Fibroblast of mammary gland (primary cell): Measurements from ENCODE around the gene ABCC3.
A peak's percentile ranks its signal among the peaks of the same experiment; 100 is the strongest.
"Not testable (repeated sequence)": the region's sequence is repeated elsewhere in the genome, so short reads cannot be mapped to it uniquely, and the experiment has no call there.

Source experiments
- DNase-seq: peaks from one replicate; pipeline ENCODE4 v3.0.0-alpha.2; 2010; ENCODE audit warnings: low read depth
- H3K4me3 ChIP-seq: 2 replicates; pipeline ENCODE4 v1.5.1; 2011; ENCODE audit warnings: low read depth, mild to moderate bottlenecking, low read length, moderate library complexity; ENCODE audit not compliant: control insufficient read depth
- CTCF ChIP-seq: conservative IDR thresholded peaks from 2 replicates; pipeline ENCODE4 v1.5.1; 2011; ENCODE audit warnings: low read depth, low read length, inconsistent platforms; ENCODE audit not compliant: control insufficient read depth, insufficient read depth

ABCC3 gene

GRCh38 chr17:50708050-50709000 is 73.6 kb downstream of the ABCC3 start:
- no peak for TF ChIP-seq CTCF
- H3K4me3 ChIP-seq, result peak overlapping the region; percentile 60
- DNase-seq, result no peak

DNA sequence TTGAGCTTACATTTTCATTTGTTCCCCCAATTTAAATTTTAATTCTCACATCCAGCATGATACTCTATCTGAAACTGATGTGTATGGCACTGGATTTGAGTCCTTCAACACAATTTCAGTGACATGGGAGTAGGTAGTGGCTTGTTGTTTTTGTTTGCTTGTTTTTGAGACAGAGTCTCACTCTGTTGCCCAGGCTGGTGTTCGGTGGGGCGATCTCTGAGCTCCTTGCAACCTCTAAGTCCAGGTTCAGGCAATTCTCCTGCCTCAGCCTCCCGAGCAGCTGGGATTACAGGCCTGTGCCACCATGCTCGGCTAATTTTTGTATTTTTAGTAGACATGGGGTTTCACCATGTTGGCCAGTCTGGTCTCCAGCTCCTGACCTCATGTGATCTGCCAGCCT is 74.4 kb downstream of the ABCC3 start:
- not testable (repeated sequence) for DNase-seq
- H3K4me3 ChIP-seq, result peak overlapping the region; percentile 60

DNA sequence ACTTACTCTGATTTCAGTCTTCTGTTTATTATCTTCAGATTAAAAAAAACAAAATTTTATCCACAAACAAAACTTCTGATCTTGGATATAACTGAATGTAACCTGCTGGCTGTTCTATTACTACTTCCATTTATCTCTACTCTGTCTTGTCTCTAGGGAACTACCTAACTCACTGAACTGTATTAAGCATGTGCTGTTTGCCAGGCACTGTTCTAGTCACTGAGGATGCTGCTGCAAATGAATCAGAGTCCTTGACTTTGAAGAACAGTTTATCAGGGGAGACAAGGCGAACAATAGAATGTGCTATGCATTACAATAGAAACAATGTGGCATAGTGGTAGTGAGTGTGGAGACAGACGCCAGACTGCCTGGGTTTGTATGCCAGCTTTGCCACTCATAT is 75.3 kb downstream of the ABCC3 start:
- TF ChIP-seq CTCF, result no peak
- no peak for DNase-seq
- H3K4me3 ChIP-seq, result no peak overlapping the region

DNA sequence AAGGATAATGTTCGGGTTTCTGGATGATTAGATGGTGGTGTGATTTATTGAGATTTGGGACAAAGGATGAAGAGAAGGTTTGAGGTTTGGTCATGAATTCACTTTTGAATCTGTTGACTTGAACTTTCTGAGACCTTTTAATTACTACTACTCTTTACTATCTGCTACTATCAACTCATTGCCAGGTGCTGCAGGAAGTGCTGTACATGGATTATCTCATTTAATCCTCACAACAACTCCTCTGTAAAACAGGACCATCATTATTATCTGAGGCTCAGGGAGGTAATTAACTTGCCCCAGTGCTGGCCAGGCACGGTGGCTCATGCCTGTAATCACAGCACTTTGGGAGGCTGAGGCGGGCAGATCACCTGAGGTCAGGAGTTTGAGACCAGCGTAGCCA is 76.0 kb downstream of the ABCC3 start:
- TF ChIP-seq CTCF, result no peak
- no peak for DNase-seq

DNA sequence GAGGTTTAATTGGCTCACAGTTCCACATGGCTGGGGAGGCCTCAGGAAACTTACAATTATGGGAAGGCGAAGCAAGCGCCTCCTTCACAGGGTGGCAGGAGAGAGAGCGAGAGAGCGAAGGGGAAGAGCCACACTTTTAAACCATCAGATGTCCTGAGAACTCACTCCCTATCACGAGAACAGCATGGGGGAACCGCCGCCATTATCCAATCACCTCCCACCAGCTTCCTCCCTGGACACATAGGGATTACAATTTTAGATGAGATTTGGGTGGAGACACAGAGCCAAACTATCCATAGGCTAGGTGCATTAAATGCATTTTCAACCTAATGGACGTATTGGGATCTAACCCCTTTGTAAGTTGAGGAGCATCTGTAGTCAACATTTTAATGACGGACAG is 78.0 kb downstream of the ABCC3 start:
- TF ChIP-seq CTCF, result no peak
- no peak for DNase-seq
- no peak overlapping the region for H3K4me3 ChIP-seq

More for the DNA sequence above, 76.0 kb downstream of the ABCC3 start:
- no peak overlapping the region for H3K4me3 ChIP-seq

DNA sequence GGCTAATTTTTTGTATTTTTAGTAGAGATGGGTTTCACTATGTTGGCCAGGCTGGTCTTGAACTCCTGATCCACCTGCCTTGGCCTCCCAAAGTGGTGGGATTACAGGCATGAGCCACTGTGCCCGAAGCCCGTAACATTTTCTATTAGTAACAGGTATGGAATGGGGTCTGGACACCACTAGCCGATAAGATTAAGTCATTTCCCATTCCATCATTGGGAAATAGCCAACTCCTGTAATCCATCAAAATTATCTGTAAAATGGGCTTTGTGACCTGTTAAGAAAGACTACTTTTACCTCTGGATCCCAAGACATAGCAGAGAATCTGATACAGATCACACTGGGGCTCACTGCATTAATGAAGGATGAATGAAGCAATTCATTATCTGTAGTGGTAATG is 80.8 kb downstream of the ABCC3 start:
- TF ChIP-seq CTCF, result no peak
- no peak overlapping the region for H3K4me3 ChIP-seq
- no peak for DNase-seq

DNA sequence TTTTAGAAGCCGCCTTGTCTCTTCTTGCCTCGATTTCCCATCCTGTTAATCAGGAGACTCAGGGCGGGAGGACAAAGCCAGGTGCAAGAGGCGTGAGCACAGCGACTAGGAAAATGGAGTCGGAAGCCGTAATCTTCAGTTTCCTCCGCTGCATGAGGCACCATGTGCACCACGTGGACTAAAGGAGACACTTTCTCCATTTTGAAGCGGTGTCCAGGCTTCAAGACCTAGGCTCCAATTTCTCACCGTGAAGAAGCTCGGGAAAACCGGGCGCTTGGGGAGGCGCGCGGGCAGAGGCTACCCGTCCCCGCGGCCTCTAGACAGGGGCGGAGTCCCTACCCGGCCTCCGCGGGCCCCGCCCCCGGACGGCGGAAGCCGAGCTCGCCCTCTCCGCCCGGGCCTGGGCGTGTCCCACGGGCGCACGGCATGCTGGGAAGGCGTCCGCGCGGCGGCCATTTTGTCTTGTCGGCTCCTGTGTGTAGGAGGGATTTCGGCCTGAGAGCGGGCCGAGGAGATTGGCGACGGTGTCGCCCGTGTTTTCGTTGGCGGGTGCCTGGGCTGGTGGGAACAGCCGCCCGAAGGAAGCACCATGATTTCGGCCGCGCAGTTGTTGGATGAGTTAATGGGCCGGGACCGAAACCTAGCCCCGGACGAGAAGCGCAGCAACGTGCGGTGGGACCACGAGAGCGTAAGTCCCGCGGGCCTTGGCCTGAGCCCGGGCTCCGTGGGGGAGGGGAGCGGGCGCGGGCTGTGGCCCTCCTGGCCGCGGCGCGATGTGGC is 84.7 kb downstream of the ABCC3 start, which contains the start of gene LUC7L3:
TSS of gene LUC7L3 (plus strand) at position 460 of the 780 bp plus-strand sequence. CDS start at position 590, 130 bp downstream.
- no peak for TF ChIP-seq CTCF
- peak; percentile 90 for DNase-seq
- peak within 1 kb of the TSS; percentile 91 for H3K4me3 ChIP-seq
